GM06990 (cell line): ENCODE data around the gene MSX1.

Experiments
- DNase-seq: peaks from one replicate; pipeline ENCODE4 v3.0.0-alpha.2; 2011; ENCODE audit not compliant: insufficient read length; ENCODE audit errors: extremely low read depth
- H3K27me3 ChIP-seq: replicated peaks from 2 replicates; pipeline ENCODE4 v1.6.0; 2011; ENCODE audit warnings: low read length; ENCODE audit not compliant: control insufficient read depth, insufficient read depth
- H3K36me3 ChIP-seq: 2 replicates; pipeline ENCODE4 v1.5.1; 2011; ENCODE audit warnings: low read length; ENCODE audit not compliant: control insufficient read depth, insufficient read depth
- H3K4me3 ChIP-seq: replicated peaks from 2 replicates; pipeline ENCODE4 v1.5.1; 2011; ENCODE audit warnings: low read depth, mild to moderate bottlenecking, control low read depth, low read length
- CTCF ChIP-seq: IDR thresholded peaks from 2 replicates; pipeline ENCODE4 v1.5.1; 2011; ENCODE audit warnings: low read length, control low read depth, mild to moderate bottlenecking, inconsistent platforms; ENCODE audit not compliant: insufficient read depth, poor library complexity, severe bottlenecking

MSX1 gene

GRCh38 chr4:4837316-4837715 is 22.1 kb upstream of the MSX1 start:
- DNase-seq: no peak
- TF ChIP-seq CTCF: no peak
- Histone ChIP-seq H3K36me3 (no peaks in the 10 kb centered on the region), H3K4me3 (no peak overlapping the region), H3K27me3 (no peaks in the 10 kb centered on the region)

- no peak for DNase-seq
- no peak for TF ChIP-seq CTCF
- no peaks in the 10 kb centered on the region for H3K36me3 ChIP-seq
Observed at GRCh38 chr4:4838051-4838935, 21.2 kb upstream of the MSX1 start.

GRCh38 chr4:4838936-4839810 is 20.3 kb upstream of the MSX1 start:
- Histone ChIP-seq H3K36me3 (no peaks in the 10 kb centered on the region), H3K4me3 (no peak overlapping the region), H3K27me3 (no peaks in the 10 kb centered on the region)
- TF ChIP-seq CTCF: no peak
- DNase-seq: no peak

More at GRCh38 chr4:4838051-4838935, 21.2 kb upstream of the MSX1 start:
- Histone ChIP-seq H3K27me3 (no peaks in the 10 kb centered on the region), H3K4me3 (no peak overlapping the region)

- no peak overlapping the region for H3K4me3 ChIP-seq
- no peaks in the 10 kb centered on the region for H3K36me3 ChIP-seq
- no peak for DNase-seq
- TF ChIP-seq CTCF: no peak
- H3K27me3 ChIP-seq: no peaks in the 10 kb centered on the region; the same call in 1 of the 2 replicates
Observed at GRCh38 chr4:4840351-4840750, 19.1 kb upstream of the MSX1 start.

GRCh38 chr4:4841156-4841555 is 18.3 kb upstream of the MSX1 start:
- no peak for TF ChIP-seq CTCF
- H3K4me3 ChIP-seq: no peak overlapping the region
- no peak for DNase-seq
- no peaks in the 10 kb centered on the region; the same call in 1 of the 2 replicates for H3K27me3 ChIP-seq
- no peaks in the 10 kb centered on the region for H3K36me3 ChIP-seq
